DLD1 (cell line): ENCODE measurements around the gene HELLS.
"Not testable (repeated sequence)": the region's sequence is repeated elsewhere in the genome, so short reads cannot be mapped to it uniquely, and the experiment has no call there.

Experiments used
- in situ Hi-C: cut with HindIII; loops from 2 replicates; pipeline ENCODE4 v1.10.0; 2017; ENCODE audit warnings: low sequenced_read_pairs

HELLS gene

GRCh38 chr10:94545391-94546048 is at the start of gene HELLS:
Gene HELLS, plus strand, starts transcription at chr10:94545788. Its CDS starts 134 bp downstream, at chr10:94545922.
- in situ Hi-C loops, result no loop called here

- in situ Hi-C loops, result no loop called here
These were observed 49.6 kb upstream of the HELLS start for GRCh38 chr10:94496010-94496409.

- in situ Hi-C loops, result no loop called here
These were observed 48.9 kb upstream of the HELLS start for GRCh38 chr10:94496646-94497045.

GRCh38 chr10:94500063-94500462 is 45.5 kb upstream of the HELLS start:
- in situ Hi-C loops, result no loop called here

- in situ Hi-C loops, result no loop called here
These were observed 24.0 kb upstream of the HELLS start for GRCh38 chr10:94521276-94522250.

GRCh38 chr10:94524146-94524545 is 21.4 kb upstream of the HELLS start:
- in situ Hi-C loops, result no loop called here

- in situ Hi-C loops, result no loop called here
These were observed 20.9 kb upstream of the HELLS start for GRCh38 chr10:94524711-94525110.

GRCh38 chr10:94531550-94531949 is 14.0 kb upstream of the HELLS start:
- in situ Hi-C loops, result not testable (repeated sequence)

- in situ Hi-C loops, result no loop called here
These were observed 12.6 kb upstream of the HELLS start for GRCh38 chr10:94533027-94533426.

- in situ Hi-C loops, result not testable (repeated sequence)
These were observed 3.3 kb upstream of the HELLS start for GRCh38 chr10:94542282-94542681.

- in situ Hi-C loops, result no loop called here
These were observed 687 bp downstream of the HELLS start for GRCh38 chr10:94546049-94546900.

- in situ Hi-C loops, result no loop called here
These were observed 1.3 kb downstream of the HELLS start for GRCh38 chr10:94546901-94547185.

- in situ Hi-C loops, result no loop called here
These were observed 3.6 kb downstream of the HELLS start for GRCh38 chr10:94549221-94549620.

- in situ Hi-C loops, result not testable (repeated sequence)
These were observed 22.2 kb downstream of the HELLS start for GRCh38 chr10:94567714-94568307.

- in situ Hi-C loops, result no loop called here
These were observed 25.5 kb downstream of the HELLS start for GRCh38 chr10:94571081-94571480.

- in situ Hi-C loops, result no loop called here
These were observed 25.9 kb downstream of the HELLS start for GRCh38 chr10:94571528-94571927.

GRCh38 chr10:94578790-94579189 is 33.2 kb downstream of the HELLS start:
- in situ Hi-C loops, result no loop called here

GRCh38 chr10:94583124-94583523 is 37.5 kb downstream of the HELLS start:
- in situ Hi-C loops, result no loop called here

GRCh38 chr10:94591461-94592205 is 46.0 kb downstream of the HELLS start:
- in situ Hi-C loops, result no loop called here
